ENCODE results near the gene NAV2.
A peak's percentile ranks its signal among the peaks of the same experiment; 100 is the strongest.

Gene NAV2

GRCh38 chr11:19919050-19919561, 206.5 kb downstream of the NAV2 start:
- DNase-seq (ENCODE audit: low read depth) = peak; percentile 97
- in situ Hi-C loops (cut with HindIII; ENCODE audit: low sequenced_read_pairs) = no loop called here
- H3K4me3 ChIP-seq (ENCODE audit: low read depth, low read length) = no peak overlapping the region
- TF ChIP-seq CTCF (IDR thresholded peaks at IDR 0.05; ENCODE audit: low read depth, low read length, missing control alignments) = no peak

GRCh38 chr11:19920982-19921381, 208.3 kb downstream of the NAV2 start:
- no peak for TF ChIP-seq CTCF (IDR thresholded peaks at IDR 0.05; ENCODE audit: low read depth, low read length, missing control alignments)
- no peak for DNase-seq (ENCODE audit: low read depth)
- in situ Hi-C loops (cut with HindIII; ENCODE audit: low sequenced_read_pairs) = no loop called here
- no peak overlapping the region for H3K4me3 ChIP-seq (ENCODE audit: low read depth, low read length)

- no peak for DNase-seq (ENCODE audit: low read depth)
- in situ Hi-C loops (cut with HindIII; ENCODE audit: low sequenced_read_pairs) = no loop called here
- TF ChIP-seq CTCF (IDR thresholded peaks at IDR 0.05; ENCODE audit: low read depth, low read length, missing control alignments) = no peak
- no peak overlapping the region for H3K4me3 ChIP-seq (ENCODE audit: low read depth, low read length)
Measured at GRCh38 chr11:19921976-19922688, 209.5 kb downstream of the NAV2 start.

GRCh38 chr11:19922689-19923035, 210.0 kb downstream of the NAV2 start:
- no peak for DNase-seq (ENCODE audit: low read depth)
- TF ChIP-seq CTCF (IDR thresholded peaks at IDR 0.05; ENCODE audit: low read depth, low read length, missing control alignments) = no peak
- H3K4me3 ChIP-seq (ENCODE audit: low read depth, low read length) = no peak overlapping the region
- in situ Hi-C loops (cut with HindIII; ENCODE audit: low sequenced_read_pairs) = no loop called here

GRCh38 chr11:19923626-19924025, 211.0 kb downstream of the NAV2 start:
- in situ Hi-C loops (cut with HindIII; ENCODE audit: low sequenced_read_pairs) = no loop called here
- H3K4me3 ChIP-seq (ENCODE audit: low read depth, low read length) = no peak overlapping the region
- no peak for TF ChIP-seq CTCF (IDR thresholded peaks at IDR 0.05; ENCODE audit: low read depth, low read length, missing control alignments)
- DNase-seq (ENCODE audit: low read depth) = no peak

GRCh38 chr11:19924311-19924710, 211.7 kb downstream of the NAV2 start:
- no peak for TF ChIP-seq CTCF (IDR thresholded peaks at IDR 0.05; ENCODE audit: low read depth, low read length, missing control alignments)
- no peak overlapping the region for H3K4me3 ChIP-seq (ENCODE audit: low read depth, low read length)
- in situ Hi-C loops (cut with HindIII; ENCODE audit: low sequenced_read_pairs) = no loop called here
- no peak for DNase-seq (ENCODE audit: low read depth)

Measured in astrocyte of the cerebellum (primary cell).